Measurements from ENCODE around the gene MORC2.

DNA sequence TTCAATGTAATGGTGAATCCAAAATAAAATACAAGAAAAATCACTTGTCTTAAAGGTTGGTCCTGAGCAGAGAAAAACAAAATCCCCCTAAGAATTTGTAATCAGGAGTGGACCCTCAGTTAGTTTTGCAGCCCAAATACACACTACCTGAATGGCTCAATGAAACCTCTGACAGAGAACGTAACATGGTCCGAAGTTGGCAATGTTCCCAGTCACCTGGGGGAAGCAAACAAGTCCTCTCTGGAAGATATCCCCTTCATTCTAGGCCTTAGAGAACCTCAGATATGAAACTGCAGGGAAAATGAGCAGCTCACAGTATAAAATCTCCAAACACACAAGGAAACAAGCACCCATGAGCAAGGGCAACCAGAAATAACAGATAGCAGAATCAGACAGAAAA is 58.2 kb downstream of the MORC2 start:
- TF ChIP-seq EZH2 (IDR thresholded peaks at IDR 0.05; ENCODE audit: low read length, missing control alignments) (no peak), CTCF (conservative IDR thresholded peaks at IDR 0.05 in 1 of 2, IDR thresholded peaks at IDR 0.05 in 1 of 2; ENCODE audit: low read depth in 1 of 2, low read length in 2 of 2) (no peak)
